Activated CD4-positive, alpha-beta T cell treated with anti-CD3 and anti-CD28 coated beads, Interleukin-2, amount 50 U/mL, for 48 hours (primary cell): ENCODE measurements around the gene TEX35.
"Not testable (repeated sequence)": the region's sequence is repeated elsewhere in the genome, so short reads cannot be mapped to it uniquely, and the experiment has no call there.

Source experiments
- DNase-seq, 2 experiments: peaks; one replicate each; pipeline ENCODE4 v3.0.0-alpha.2; 2020

The TEX35 gene

GRCh38 chr1:178495158-178495557 is 17.8 kb upstream of the TEX35 start:
- DNase-seq = no peak

GRCh38 chr1:178495741-178496409 is 17.0 kb upstream of the TEX35 start:
- no peak for DNase-seq

GRCh38 chr1:178496410-178497135 is 16.3 kb upstream of the TEX35 start, which contains the start of gene CLEC20A:
CLEC20A (minus strand) TSS chr1:178496964; CDS start chr1:178496939, 25 bp downstream.
- no peak for DNase-seq

DNA sequence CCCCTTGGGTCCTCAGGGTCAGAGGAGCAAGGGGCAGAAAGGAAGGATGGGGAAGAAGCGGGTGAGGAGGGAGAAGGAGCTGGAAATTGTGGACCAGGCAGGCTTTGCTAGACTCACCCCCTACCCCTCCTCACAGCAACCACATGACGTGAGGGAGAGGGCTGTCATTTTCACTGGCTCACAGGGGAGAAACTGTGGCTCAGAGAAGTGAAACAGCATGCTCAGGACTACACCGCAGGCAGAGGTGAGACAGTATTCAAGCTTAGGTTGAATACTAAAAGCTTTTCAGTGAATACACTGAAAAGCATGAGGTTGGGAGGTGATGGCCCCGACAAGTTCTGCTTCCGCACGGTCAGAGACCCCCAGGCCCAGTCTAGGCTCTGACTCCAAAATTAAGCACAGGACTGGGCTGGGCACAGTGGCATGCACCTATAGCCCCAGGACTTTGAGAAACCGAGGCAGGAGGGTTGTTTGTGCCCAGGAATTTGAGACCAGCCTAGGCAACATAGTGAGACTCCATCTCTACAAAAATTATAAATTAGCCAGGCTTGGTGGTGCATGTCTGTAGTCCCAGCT is 14.9 kb upstream of the TEX35 start:
- no peak for DNase-seq

DNA sequence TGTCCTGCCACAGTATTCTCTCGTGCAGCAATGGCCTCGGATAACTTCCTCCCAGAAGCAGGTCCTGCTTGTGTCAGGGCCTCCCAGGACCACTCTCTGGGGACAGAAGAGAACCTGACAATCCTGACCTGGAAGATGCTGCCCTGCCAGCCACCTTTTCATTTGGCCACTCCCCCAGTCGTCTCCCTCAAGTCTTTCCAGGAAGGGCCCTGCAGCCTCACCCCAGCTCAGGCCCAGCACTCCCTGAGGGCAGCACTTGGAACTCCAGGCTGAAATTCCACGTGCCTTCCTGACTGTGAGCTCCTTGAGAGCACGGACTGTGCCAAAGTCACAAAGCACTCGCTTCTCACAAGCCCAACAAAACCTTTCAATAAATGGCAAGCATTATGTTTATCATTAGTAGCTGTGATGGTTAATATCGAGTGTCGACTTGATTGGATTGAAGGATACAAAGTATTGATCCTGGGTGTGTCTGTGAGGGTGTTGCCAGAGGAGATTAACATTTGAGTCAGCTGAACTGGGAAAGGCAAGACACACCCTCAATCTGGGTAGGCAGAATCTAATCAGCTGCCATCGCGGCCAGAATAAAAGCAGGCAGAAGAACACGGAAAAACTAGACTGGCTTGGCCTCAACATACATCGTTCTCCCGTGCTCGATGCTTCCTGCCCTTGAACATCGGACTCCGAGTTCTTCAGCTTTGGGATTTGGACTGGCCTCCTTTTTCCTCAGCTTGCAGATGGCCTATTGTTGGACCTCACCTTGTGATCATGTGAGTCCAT is 13.8 kb upstream of the TEX35 start:
- DNase-seq = no peak

DNA sequence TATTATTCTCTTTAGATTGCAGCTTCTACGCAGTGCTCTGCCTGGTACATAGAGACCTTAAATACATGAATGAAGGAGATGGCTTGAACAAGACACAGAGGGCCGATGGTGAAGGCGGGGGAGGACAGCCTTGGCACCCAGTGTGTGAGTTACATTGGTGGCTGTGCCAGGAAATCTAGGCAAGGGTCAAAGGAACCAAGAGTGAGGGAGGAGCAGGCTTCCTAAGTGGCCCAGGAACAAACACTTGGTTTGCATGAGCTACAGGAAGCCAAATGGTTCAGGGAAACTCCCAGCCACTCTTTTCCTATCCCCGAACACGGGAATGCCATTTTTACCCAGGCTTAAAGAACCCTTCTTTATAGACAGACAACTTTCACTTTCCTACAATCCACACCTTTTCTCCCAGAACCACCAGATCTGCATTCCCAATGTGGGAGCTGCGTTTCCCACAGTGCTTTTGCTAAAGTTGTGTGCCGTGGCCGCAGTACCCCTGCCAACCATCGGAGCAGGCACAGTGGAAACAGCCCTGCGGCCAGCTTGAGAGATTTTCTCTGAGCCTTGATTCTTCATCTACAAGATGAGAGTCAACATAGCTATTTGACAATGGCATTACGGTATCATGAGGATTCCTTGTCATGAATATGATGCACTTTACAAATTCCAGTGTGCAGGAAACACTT is 12.7 kb upstream of the TEX35 start:
- DNase-seq = no peak

DNA sequence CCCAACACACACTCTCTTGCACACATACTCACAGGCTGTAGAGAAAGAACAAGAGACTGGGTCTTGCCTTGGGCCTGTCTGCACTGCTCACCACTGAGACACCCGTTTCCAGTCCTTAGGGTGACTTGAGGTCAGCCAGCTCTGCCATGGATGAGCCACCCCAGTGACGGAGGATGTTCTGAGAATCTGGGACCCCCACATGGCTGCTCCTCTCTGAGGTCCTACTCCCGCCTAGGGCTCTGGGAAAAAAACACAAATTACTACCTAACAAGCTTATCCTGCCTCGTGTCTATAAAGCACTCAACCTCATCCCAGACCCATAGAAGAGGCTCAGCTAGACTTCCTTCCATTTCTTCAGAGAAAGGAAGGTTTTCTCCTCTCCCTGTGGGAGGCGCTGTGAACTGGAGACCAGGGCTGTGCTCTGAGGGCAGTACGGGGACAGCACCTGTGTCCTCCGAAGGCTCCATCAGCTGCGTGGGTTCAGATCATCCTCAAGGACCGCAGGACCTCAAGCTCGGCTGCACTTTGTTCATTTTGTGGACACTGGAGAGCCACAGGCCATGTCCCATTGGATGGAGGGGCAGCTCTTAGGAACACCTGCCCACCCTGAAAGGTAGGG is 11.9 kb upstream of the TEX35 start:
- no peak for DNase-seq

DNA sequence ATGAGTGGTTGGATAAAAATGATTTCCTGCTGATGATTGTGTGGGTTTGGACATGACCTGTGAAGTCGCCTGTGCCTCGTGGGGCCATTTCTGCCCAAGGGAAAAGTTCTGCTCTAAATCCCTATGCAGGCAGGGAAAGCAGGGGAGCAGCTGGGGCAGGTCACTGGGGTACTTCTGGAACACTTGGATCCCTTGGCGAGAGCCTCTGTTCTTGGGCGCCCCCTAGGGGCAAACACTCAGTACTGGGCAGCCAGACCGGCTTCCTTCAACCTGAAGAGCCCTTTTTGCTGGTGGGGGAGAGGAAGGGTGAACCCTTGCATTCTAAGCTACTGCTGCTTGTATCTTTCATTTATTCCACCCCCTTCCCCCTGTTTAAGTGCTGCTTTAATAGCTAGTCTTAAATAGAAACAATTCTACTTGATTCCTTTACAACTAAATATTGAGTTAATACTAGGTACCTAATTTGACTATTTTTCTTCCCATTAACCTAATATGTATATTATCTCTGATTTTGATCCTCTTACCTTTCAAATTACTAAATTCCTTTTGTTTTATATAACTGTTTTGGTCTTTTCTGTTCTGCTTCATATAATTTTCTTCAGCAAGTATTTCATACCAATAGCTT is 11.1 kb upstream of the TEX35 start:
- peak; percentile 64 to 73 for DNase-seq

DNA sequence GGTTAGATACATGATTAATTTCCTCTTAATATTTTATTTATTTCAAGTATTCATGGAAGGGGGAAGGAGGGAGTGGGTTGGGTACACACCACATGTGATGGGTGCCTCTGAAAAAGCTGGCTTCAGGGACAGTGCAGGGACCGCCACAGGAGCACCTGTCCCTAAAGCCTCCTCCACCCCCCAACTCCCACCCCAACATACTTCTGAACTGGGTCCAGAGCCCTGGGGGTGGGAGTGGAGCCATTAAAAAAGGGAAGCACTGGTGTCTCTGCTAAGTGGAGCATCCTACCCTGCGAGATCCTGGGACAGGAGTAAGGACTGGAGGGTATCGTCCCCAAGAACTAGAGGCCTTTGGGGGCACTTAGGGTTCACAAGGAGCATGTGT is 10.6 kb upstream of the TEX35 start:
- no peak for DNase-seq

DNA sequence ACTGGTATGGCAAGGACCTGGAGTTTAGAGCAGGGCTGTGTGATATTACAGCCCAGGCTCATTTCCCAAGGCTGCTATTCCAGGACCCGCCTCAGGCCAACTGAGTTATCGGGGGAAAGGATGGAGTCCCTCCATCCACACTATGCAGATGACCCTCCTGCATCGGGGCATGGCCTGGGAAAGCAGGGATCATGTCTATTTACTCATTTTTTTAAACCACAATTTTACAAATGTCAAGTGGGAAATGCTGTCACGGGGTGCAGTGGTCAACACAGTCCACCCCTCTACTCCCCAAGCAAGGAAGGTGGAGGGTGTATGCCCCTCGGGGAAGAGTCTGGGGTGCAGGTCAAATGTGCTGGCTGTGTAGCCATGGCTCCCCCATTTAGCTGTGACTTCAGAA is 10.1 kb upstream of the TEX35 start:
- no peak for DNase-seq

- not testable (repeated sequence) for DNase-seq
Measured at GRCh38 chr1:178503316-178503715, 9.6 kb upstream of the TEX35 start.

DNA sequence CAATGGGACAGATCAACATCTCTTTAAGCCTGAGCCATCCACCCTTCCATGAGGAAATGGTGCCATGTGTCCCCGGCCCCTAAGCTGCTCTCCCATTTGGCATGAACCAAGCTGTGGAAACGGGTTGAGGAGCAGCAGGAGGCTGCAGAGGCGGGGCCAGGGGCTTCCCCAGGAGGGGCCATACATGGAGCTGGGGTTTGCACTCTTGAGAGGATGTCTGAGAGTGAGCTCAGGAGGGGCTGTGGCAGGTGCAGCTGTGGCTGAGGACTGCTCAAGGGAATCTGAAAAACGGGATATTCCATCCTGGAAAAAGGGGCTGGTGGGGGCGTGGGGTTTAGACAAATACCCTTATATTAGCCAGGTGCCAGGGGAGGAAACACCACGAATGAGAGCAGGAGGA is 9.1 kb upstream of the TEX35 start:
- no peak for DNase-seq

- no peak for DNase-seq
Measured at GRCh38 chr1:178504286-178504685, 8.6 kb upstream of the TEX35 start.

- no peak for DNase-seq
Measured at GRCh38 chr1:178506177-178506576, 6.7 kb upstream of the TEX35 start.

DNA sequence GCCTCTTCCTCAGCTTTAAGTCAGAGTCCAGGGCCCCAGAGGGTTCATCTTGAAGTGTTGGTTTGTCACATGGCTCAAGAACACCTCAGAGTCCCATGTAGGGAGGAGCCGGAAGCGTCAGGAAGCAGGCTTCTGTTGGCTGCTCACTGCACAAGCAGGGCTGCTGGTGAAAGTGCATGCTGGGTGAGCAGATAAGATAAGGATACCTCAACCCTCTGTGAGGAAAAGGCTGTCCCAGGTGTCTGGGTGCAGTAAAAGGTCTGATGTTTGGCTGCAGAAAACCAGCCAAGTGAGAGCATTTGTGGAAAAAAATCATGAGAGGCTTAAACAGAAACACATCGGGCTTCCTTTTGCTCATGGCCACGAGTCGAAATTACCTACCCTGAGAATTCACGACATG is 6.2 kb upstream of the TEX35 start:
- DNase-seq = no peak

DNA sequence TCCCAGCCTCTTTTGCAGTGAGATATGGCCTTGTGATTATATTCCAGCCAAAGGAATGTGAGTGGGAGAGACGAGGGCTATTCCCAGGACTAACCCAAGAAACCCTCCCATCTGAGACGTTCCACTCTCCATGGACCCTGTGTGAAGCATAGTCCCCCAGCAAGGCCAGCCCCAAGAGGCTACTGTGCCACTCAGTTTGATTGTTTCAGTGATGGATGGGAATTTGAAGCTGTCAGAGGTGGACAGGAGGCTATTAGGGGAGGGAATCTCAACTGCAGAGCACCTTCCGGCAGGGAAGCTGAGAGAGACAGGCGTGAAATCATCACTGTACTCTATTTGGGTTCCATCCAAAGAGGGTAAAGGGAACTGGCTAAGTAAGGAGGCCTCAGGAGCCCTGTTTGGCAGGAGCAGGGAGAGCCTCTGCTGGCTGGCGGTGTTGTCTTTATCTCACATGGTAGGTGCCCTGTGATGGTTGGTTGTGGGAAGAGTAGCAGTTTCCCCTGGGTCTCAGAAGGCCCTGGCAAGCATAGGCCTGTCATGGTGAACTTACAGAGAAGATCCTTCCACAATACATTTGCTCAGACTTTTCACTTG is 3.4 kb upstream of the TEX35 start:
- DNase-seq = no peak

DNA sequence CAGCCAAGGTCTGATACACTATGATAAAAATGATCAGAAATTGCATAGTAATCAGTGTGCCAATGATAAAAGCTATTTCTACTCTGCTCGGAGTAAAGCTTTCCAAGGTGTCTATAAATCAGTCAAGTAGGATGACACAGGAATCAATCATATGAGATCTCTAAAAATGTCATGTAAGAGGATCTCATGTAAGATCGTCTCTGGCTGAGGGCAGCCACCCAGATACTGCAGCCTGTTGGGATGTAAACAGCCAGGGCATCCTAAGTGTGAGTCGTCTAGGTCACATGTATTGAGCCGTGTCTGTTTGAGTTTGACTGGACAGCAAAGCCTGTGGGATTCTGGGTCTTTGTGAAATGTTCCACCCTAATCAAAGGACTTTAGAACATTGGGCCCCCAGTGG is 2.8 kb upstream of the TEX35 start:
- DNase-seq = no peak

DNA sequence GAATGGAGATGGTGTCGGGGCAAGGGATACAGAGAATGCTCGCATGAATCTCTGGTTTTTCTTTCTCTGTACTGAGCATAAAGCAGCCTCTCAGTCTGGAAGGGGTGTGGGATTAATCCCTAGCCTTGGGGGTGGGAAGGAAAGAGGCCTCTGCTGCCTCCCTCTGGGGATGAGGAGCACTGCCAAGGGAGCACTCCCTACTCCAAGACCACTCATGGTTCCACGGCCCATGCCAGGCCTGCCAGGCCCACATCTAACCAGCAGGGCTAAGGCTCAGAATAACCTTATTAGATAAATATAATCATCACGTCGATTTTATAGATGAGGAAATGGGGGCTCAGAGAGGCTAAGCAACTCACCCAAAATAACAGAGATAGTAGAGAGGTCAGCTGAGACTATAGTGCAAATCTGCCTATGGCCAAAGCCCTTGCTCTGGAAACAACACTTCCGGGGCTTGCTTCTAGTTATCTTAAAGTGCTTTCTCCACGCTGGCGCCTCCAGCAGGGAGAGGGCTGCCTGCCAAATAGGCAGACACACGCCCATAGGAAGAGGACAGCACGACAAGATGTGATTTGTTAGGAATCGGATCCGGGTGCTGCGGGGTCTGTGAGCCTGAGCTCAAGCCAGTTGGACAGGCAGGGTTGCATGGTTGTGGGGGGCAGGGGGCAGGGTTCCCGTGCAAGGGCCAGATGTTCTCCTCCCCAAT is 522 bp downstream of the TEX35 start:
- no peak for DNase-seq

DNA sequence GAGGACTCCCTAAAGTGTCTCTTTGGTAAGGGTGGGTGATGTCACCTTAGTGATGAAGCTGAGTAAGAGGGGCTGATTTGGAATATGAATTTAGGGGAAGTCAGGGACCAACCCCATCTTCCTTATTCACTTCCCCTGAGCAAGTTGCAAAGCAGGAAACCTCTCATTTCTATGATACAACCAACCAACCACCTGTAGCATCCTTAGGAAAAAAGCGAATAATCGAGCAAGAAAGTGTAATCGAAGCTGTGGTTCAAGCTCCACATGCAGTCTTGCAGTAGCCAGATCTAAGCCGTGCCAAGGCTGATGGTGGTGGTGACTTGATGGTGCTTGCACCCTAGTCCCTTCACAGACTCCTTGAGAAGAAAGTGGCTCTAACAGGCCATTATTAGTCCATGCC is 3.2 kb downstream of the TEX35 start:
- no peak for DNase-seq

- no peak for DNase-seq
Measured at GRCh38 chr1:178518894-178519293, 6.0 kb downstream of the TEX35 start.

- no peak for DNase-seq
Measured at GRCh38 chr1:178520803-178521202, 7.9 kb downstream of the TEX35 start.
